Renal cortex interstitium (tissue), 11 donors: ENCODE results near the gene SPRING1. TPM values are rescaled to one million over a fixed set of nuclear protein-coding genes. Genes with fewer than 3 reads are reported as not detected.

Experiments
- DNase-seq, 11 donors: peaks; one replicate each; pipeline ENCODE4 v3.0.0-alpha.2; 2013; ENCODE audit warnings: low read depth in 9 of 11, low spot score in 4 of 11; ENCODE audit errors: extremely low read depth in 1 of 11
- polyA plus RNA-seq, 3 donors: library from polyadenylated mRNA; unstranded; fragments of 120-200 nt; gene quantifications; one replicate each; pipeline ENCODE4 v1.2.1, GENCODE V29; 2013; ENCODE audit not compliant: insufficient read length in 3 of 3

The SPRING1 gene
- polyA plus RNA-seq, 3 donors = 29.2 to 32.8 (median 30.3) TPM

DNA sequence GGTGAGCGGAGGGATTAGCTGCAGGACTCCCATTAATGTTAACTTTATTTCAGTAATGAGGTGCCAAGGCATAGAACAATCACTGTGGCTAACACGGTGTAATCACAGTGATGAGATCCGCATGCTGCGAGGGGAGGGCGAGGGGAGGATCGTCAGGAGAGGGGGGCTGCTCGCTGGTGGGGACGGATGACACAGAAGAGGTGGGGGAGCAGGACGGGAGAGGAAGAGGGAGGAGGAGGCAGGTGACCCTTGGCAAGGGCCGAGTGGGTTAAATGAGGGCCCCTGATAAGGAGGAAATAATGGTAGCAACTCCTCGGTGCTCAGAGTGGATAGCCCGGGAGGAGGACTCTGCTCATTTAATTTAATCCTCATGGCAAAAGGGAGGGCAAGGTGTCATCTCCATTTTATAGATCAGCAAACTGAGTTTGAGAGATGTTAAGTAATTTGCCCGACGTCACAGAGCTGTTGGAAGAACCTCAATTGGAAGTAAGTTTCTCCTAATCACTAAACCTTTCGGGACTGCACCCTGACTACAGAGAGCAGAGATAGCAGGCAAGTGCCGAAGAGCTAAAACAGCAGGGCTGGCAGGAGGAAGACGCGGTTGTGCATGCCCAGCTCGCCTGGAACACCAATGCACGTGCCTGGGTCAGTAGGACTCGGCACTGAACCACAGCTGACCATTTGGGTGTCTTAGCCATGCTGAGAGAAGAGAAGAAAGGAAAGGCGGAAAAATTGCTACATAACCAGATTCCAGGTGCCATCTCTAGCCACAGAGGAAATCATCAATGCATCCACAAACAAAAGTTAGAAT, 43.0 kb downstream of the SPRING1 start:
- DNase-seq = no peak

DNA sequence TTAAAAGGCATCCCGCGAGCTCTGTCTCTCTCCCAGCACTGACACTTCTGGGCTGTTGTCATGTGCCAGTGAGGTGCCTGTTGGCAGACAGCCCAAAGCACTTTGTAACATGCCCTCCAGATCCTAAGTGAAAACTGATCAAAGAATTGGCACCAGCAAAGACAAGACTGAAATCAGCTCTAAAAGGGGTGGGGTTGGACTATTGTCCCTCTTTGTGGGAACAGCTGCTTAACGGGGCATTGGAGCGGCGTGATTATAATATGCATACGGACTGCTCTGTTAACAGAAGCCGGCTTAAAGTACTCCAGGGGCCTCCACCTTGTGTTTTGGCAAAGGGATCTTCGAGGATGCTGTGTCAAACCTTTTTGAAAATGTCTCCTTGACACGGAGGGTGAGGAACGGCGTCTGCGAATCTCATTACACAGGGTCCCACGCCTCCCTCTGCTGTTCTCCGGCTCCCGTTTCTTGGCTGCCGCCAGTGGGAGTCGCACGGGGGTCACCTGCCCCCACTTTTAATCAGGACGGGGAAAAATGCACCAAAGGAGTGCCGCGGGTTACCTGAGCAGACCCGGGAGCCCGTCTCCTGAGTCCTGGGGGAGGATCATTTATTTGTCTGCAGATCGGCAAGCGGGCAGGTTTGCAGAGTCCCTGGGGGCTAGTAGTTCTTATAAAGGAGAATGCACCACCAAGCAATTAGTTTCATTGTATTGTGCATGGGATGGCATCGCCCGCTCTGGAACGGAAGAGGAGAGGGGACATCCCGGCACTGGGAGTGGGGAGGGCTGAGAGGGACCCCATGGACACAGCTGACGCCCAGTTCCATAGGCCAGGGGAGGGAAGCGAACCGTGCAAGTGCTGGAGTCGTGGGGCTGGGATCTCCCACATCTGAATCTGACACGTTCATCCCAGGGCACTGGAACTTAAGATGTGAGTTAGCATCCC, 44.3 kb downstream of the SPRING1 start:
- no peak for DNase-seq

DNA sequence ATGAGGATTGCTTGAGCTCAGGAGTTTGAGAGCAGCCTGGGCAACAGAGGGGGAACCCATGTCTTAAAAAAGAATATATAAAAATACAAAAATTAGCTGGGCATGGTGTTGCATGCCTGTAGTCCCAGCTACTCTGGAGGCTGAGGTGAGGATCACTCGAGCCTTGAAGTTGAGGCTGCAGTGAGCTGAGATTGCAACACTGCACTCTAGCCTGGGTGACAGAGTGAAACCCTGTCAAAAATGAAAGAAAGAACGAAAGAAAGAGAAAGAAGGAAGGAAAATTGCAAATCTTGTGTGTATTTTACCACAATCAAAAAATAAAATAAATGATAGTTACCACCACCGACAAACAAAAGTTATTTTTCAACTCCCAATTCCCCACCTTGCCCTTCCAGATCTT, 45.3 kb downstream of the SPRING1 start:
- no peak for DNase-seq

DNA sequence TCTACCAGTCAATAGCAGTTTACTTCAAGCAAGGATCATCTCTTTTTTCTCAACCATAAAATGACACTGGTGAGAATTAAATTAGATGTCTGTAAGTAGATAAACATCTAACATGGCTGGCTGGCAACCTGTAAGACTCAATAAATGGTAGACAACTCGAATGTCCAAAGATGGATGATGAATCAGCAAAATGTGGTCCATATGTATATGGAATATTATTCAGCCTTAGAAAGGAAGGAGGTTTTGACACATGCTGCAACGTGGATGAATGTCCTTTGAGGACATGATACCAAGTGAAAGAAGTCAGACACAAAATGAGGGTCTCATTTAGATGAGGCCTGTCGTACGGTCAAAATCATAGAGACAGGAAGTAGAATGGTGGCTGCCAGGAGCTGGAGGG, 46.2 kb downstream of the SPRING1 start:
- DNase-seq = no peak

DNA sequence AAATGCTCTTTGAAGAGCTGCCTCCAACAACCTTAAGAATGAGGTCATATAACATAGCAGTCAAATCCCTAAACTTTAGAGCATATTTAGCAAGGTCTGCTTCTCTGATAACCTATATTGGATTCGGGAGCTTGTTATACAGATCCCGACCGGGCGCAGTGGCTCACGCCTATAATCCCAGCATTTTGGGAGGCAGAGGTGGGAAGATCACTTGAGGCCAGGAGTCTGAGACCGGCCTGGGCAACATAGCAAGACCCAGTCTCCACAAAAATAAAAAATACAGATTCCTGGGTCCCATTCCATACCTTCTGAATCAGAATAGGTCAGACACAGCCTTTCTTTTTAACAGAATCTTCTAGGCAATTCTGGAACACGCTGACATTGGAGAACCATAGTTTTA, 46.7 kb downstream of the SPRING1 start:
- DNase-seq = no peak

DNA sequence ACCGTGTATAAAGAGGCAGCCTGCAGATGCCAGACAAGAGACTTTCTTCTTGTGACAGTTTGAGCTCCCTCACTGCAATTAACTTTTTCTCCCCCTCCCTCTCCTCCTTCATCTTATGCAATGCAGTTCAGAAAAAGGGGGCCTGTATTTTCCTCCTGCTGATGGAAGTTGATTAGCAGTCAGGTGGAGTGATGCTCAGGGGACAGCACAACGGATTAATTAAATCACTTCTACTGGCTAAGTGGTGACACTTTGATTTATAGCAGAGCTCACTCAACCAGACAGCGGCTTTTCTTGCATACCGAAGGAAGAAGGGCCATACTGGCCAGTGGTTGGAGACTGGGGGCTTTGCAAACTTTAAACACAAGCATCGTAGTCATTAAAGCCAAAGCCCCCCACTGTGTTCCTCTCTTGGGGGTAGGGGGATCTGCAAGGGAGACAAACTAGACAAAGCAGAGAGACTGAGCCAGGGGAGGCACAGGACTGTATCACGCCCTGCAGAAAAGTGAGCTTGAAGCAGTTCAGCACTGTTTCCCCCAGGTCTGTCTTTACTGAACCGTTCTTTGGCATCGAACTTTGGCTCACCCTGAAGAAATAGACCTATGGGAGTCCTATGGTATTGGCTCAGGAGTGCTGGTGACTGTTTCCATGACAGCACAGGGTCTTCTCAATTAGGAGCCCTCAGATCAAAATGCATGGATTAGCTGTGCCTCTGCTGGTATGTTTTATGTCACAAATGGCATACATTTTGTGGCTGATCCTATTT, 47.7 kb downstream of the SPRING1 start:
- no peak for DNase-seq

DNA sequence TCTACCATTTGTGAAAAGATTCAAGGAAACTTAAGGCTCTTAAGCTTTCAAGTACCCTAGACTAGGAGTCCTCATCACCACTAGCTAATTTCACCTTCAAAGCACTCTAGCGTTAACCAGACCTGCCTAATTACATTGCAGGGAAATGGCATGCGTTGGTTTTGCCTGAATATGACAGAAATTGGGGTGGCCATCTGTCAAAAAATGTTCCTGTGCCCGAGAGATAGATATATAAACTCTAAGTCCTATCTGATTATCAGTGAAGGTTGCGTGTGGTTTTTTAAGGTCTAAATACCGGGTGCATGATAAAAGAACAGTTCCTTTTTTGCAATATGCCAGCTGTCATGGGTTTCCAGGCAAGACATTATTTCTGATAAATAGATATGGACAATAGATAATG, 48.3 kb downstream of the SPRING1 start:
- DNase-seq = no peak

Other genes with a start within 250 kb of the SPRING1 start
- 10 to 100 TPM in 1 of 3 donors, 1 to 10 TPM in 2; 7.9 to 10.8 (median 9.0) TPM for gene MAP1LC3B2, start 178.7 kb downstream of the SPRING1 start, polyA plus RNA-seq
- gene RNFT2, start 246 bp upstream of the SPRING1 start, polyA plus RNA-seq = 1 to 10 TPM; 4.1 to 6.7 (median 5.4) TPM
- under 1 TPM; 0.48 to 0.74 (median 0.65) TPM for gene HRK, start 143.4 kb upstream of the SPRING1 start, polyA plus RNA-seq
- 10 to 100 TPM; 24.4 to 25.3 (median 24.4) TPM for gene FBXW8, start 172.9 kb upstream of the SPRING1 start, polyA plus RNA-seq